Fibroblast of lung (primary cell): ENCODE measurements around the gene STARD9. TPM values are rescaled to one million over a fixed set of nuclear protein-coding genes. Genes with fewer than 3 reads are reported as not detected.

Experiments
- DNase-seq, 2 donors: peaks; one replicate each; pipeline versions ENCODE4 v3.0.0 to v3.0.0-alpha.2; 2010; ENCODE audit warnings: low read depth in 2 of 2
- H2AFZ ChIP-seq: 2 replicates; pipeline ENCODE4 v1.5.1; 2012; ENCODE audit warnings: low read length, control low read depth, inconsistent platforms
- H3K27ac ChIP-seq: 2 replicates; pipeline ENCODE4 v1.5.1; 2011; ENCODE audit warnings: low read length, control low read depth; ENCODE audit not compliant: insufficient read depth
- H3K27me3 ChIP-seq: 2 replicates; pipeline ENCODE4 v1.5.1; 2011; ENCODE audit warnings: mild to moderate bottlenecking, low read length; ENCODE audit not compliant: control insufficient read depth, insufficient read depth
- H3K36me3 ChIP-seq: 2 replicates; pipeline ENCODE4 v1.5.1; 2011; ENCODE audit warnings: low read length; ENCODE audit not compliant: control insufficient read depth, insufficient read depth
- H3K4me1 ChIP-seq: 2 replicates; pipeline ENCODE4 v1.5.1; 2011; ENCODE audit warnings: low read length; ENCODE audit not compliant: control insufficient read depth, insufficient read depth; ENCODE audit errors: extremely low read depth
- H3K4me2 ChIP-seq: 2 replicates; pipeline ENCODE4 v1.5.1; 2011; ENCODE audit warnings: low read length, control low read depth; ENCODE audit not compliant: insufficient read depth; ENCODE audit errors: extremely low read depth
- H3K4me3 ChIP-seq, 4 experiments: fragments of 200-600 bp in 1 of 4; sonication (generic) in 1 of 4; replicated peaks in 1 of 4; 2 replicates each; pipeline ENCODE4 v1.5.1; 2011 to 2016; ENCODE audit warnings: low read length in 4 of 4, low read depth in 3 of 4, mild to moderate bottlenecking in 3 of 4, control low read depth in 2 of 4, inconsistent platforms in 1 of 4, mixed read lengths in 1 of 4; ENCODE audit not compliant: insufficient read depth in 1 of 4; ENCODE audit errors: control extremely low read depth in 1 of 4
- H3K79me2 ChIP-seq: 2 replicates; pipeline ENCODE4 v1.5.1; 2012; ENCODE audit warnings: mild to moderate bottlenecking, low read length, inconsistent platforms; ENCODE audit not compliant: control insufficient read depth, insufficient read depth
- H3K9ac ChIP-seq: 2 replicates; pipeline ENCODE4 v1.5.1; 2011; ENCODE audit warnings: mild to moderate bottlenecking, low read length, control low read depth; ENCODE audit not compliant: insufficient read depth
- H3K9me3 ChIP-seq: 2 replicates; pipeline ENCODE4 v1.5.1; 2012; ENCODE audit warnings: low read depth, low read length; ENCODE audit not compliant: control insufficient read depth, insufficient read depth
- H4K20me1 ChIP-seq: 2 replicates; pipeline ENCODE4 v1.5.1; 2011; ENCODE audit warnings: low read length; ENCODE audit not compliant: control insufficient read depth, insufficient read depth; ENCODE audit errors: extremely low read depth
- EZH2 ChIP-seq: IDR thresholded peaks from 2 replicates; pipeline ENCODE4 v1.5.1; 2012; ENCODE audit warnings: low read length, control low read depth, mild to moderate bottlenecking; ENCODE audit errors: missing control alignments
- polyA plus RNA-seq, 2 donors: library from polyadenylated mRNA; depleted of rRNA in 1 of 2; stranded (reverse) in 1 of 2; unstranded in 1 of 2; fragments of >200 nt; gene quantifications; 2 replicates each; pipeline ENCODE4 v1.2.1, GENCODE V29; 2011 to 2012; ENCODE audit warnings: missing spikeins in 1 of 2
- total RNA-seq: library from RNA; depleted of rRNA; stranded (reverse); fragments of >200 nt; gene quantifications from 2 replicates; pipeline ENCODE4 v1.2.1, GENCODE V29; 2014
- TF ChIP-seq, protein P1 (sequence below), 2 donors: IDR thresholded peaks in 1 of 2; conservative IDR thresholded peaks in 1 of 2; 1 replicate in 1 of 2; 2 replicates in 1 of 2; pipeline ENCODE4 v1.5.1; 2011 to 2012; ENCODE audit warnings: low read length in 2 of 2, control low read depth in 1 of 2, inconsistent platforms in 1 of 2, low read depth in 1 of 2, mild to moderate bottlenecking in 1 of 2

The STARD9 gene
- total and polyA plus RNA-seq, 2 donors (not counting 1 experiment from before 2014, with no cell fraction given) = 2.5 to 8.3 TPM

DNA sequence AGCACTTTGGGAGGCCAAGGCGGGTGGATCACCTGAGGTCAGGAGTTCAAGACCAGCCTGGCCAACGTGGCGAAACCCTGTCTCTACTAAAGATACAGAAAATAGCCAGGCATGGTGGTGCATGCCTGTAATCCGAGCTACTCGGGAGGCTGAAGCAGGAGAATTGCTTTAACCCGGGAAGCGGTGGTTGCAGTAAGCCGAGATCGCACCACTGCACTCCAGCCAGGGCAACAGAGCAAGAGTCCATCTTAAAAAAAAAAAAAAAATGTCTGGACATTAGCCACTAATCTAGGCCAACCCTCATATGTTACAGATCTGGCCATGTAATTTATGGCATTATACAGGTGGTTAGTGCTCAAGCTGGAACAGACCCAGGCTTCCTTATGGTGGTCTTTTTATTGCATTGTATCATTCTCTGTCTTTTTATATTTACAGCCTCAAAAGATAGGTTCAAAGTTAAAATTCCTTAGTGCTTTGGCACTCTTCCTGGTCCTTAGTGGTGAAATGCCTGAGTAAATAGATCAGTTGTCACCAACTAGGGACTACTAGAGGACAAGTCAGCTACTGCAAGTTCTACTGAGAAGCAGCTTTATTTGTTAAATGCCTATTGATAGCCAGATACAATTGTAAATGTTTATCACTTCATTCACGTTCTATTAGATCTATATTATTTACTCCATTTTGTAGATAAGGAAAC is 16.0 kb downstream of the STARD9 start:
- peaks cover 2% of the 10 kb centered on the region for H3K4me1 ChIP-seq
- no peak overlapping the region for H3K4me2 ChIP-seq
- no peaks in the 10 kb centered on the region for H3K27me3 ChIP-seq
- H3K9ac ChIP-seq = no peak overlapping the region
- no peaks in the 10 kb centered on the region for H3K79me2 ChIP-seq
- no peaks in the 10 kb centered on the region for H4K20me1 ChIP-seq
- no peak overlapping the region for H2AFZ ChIP-seq
- peak; percentile 51 to 67 for DNase-seq
- no peaks in the 10 kb centered on the region for H3K36me3 ChIP-seq
- H3K27ac ChIP-seq = no peak overlapping the region
- H3K4me3 ChIP-seq = no peak overlapping the region
- TF ChIP-seq, protein P1, sequence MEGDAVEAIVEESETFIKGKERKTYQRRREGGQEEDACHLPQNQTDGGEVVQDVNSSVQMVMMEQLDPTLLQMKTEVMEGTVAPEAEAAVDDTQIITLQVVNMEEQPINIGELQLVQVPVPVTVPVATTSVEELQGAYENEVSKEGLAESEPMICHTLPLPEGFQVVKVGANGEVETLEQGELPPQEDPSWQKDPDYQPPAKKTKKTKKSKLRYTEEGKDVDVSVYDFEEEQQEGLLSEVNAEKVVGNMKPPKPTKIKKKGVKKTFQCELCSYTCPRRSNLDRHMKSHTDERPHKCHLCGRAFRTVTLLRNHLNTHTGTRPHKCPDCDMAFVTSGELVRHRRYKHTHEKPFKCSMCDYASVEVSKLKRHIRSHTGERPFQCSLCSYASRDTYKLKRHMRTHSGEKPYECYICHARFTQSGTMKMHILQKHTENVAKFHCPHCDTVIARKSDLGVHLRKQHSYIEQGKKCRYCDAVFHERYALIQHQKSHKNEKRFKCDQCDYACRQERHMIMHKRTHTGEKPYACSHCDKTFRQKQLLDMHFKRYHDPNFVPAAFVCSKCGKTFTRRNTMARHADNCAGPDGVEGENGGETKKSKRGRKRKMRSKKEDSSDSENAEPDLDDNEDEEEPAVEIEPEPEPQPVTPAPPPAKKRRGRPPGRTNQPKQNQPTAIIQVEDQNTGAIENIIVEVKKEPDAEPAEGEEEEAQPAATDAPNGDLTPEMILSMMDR (conservative IDR thresholded peaks at IDR 0.05 in 1 of 2, IDR thresholded peaks at IDR 0.05 in 1 of 2; ENCODE audit: low read depth in 1 of 2, low read length in 2 of 2) = peak; percentile 22 to 41
- TF ChIP-seq EZH2 = no peak
- no peaks in the 10 kb centered on the region for H3K9me3 ChIP-seq

DNA sequence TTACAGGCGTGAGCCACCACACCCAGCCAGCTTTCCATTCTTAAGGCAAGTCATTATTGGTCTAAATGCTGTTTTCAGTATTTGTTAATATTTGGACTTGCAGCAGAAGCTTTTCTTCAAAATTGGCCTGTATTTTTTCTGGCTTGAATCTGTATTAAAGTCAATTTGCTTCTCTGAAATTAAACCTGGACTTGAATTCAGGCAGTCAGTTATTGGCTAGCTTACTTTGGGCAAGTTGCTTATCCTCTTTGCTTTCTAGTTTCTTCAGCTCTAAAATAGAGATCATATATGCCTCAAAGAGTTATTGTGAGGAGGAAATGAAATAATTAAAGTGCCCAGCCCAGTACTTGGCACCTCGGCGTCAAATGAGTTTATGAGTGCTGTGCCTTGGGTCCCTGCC is 17.3 kb downstream of the STARD9 start:
- Histone ChIP-seq H3K79me2 (no peaks in the 10 kb centered on the region), H3K27ac (no peak overlapping the region), H3K4me2 (no peak overlapping the region), H4K20me1 (no peaks in the 10 kb centered on the region), H3K9ac (no peak overlapping the region), H2AFZ (no peak overlapping the region), H3K9me3 (no peaks in the 10 kb centered on the region), H3K36me3 (no peaks in the 10 kb centered on the region), H3K27me3 (no peaks in the 10 kb centered on the region), H3K4me1 (peaks cover 2% of the 10 kb centered on the region), H3K4me3 (no peak overlapping the region)
- no peak for DNase-seq
- TF ChIP-seq EZH2 = no peak
- TF ChIP-seq, protein P1 (conservative IDR thresholded peaks at IDR 0.05 in 1 of 2, IDR thresholded peaks at IDR 0.05 in 1 of 2; ENCODE audit: low read depth in 1 of 2, low read length in 2 of 2) = no peak

DNA sequence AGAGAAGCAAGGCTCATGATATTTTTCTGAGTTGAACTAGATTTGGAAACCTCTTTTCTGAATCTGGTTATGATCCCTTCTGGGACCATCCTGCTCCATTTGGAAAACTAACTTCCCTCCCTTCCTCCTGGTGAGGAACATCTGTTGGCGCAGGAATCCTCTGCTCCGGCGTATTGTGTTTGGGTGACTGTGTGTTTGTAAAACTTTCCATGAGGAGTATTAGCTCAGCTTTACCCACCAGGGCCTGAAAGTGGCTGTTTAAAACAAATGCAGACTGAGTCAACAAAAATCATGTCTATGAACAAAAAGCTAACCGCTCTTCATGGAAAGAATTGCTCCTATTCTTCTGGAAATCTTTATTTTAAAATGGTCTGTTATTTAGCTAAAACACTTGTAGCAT is 17.7 kb downstream of the STARD9 start:
- Histone ChIP-seq H2AFZ (no peak overlapping the region), H3K9me3 (no peaks in the 10 kb centered on the region), H3K36me3 (no peaks in the 10 kb centered on the region), H3K9ac (no peak overlapping the region), H3K4me2 (peak overlapping the region; percentile 23), H3K79me2 (no peaks in the 10 kb centered on the region), H3K27me3 (no peaks in the 10 kb centered on the region), H4K20me1 (no peaks in the 10 kb centered on the region), H3K27ac (no peak overlapping the region), H3K4me1 (peaks cover 2% of the 10 kb centered on the region), H3K4me3 (peak overlapping the region in 1 of 4 experiments; percentile 1)
- DNase-seq = no peak
- TF ChIP-seq, protein P1 (conservative IDR thresholded peaks at IDR 0.05 in 1 of 2, IDR thresholded peaks at IDR 0.05 in 1 of 2; ENCODE audit: low read depth in 1 of 2, low read length in 2 of 2) = no peak
